HUDEP-2 (cell line): ENCODE results near the gene CNPY3.

ENCODE experiments used
- DNase-seq, 76 experiments: peaks; one replicate each; lab custom pipeline; 2025; ENCODE audit not compliant: unreplicated experiment in 76 of 76; lab: John Stamatoyannopoulos, UW

Gene CNPY3

DNA sequence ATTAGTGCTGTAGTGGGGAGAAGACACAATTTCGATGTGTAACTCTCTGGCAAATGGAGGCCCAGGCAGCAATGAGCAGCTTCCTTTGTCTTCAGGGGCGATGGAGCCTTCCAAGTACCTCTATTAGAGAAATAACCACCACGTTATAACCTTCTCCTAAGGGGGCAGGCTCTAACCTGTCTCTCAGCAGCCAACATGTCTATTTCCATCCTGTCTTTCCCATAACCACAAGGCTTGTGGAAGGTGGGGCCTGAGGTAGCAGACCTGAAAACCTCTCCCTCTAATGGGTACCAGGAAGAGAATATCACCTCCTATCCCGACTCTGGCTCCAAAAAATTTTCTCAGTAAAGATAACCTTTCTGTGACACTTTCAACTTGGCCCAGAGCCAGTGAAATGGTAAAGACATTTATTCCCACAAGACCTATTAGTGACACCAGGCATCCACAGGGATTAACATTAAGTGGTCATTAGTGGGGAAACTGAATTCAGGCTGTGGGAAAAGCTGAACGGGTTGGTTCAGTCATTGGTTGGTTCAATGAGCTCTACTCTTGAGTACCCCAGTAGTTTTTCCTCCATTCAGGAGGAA, 45.7 kb downstream of the CNPY3 start:
- no peak for DNase-seq

DNA sequence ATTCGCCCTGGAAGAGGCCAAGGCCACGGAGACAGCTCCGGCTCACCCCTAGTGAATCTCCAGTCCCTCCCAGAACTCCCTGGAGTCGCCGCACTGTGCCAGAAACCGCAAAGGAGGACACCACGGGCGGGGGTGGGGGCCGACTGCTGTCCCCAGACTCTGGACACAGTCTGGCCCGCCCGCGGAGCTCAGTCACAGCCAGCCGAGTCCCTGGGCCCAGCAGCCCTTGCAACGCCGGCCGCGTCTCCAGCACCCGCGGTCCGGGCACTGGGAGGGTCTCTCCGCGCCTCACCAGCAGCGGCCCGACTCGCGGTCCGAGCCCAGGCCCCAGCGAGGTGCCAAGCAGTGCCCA, 49.2 kb downstream of the CNPY3 start:
- peak in 38 of 76 experiments; percentile 16 to 66 (median 40) for DNase-seq

DNA sequence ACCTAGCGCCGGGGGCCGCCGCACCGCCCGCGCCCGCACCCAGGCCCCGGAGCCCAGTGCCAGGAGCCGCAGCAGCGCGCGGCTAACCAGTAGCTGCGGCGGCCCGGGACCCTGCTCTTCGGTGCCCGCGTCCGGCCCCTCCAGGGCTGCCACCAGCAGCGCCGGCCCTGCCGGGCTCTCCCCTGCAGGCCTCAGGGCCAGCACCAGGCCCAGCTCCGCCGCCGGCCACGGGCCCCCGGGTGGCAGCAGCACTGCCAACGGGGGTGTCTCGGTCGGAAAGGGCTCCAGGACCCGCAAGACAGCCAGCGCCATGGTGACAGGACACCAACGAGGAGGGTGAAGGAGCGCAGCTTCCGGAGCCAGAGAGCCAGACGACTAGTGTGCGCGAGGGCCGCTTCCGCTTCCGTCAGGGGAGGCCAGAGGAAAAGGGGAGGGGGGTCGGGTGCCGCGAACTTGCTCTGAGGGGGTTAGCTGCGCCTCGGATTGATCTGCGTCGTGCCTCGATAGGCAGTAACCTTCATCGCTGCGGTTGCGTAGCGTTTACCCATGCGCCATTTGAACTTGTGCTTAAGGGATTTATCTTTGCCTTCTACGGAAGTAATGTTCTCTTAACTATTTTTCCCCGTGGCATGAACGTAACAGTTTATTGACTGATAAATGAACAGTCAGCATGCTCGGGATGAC, 49.7 kb downstream of the CNPY3 start, which contains the start of gene PEX6:
Gene PEX6, minus strand, starts transcription at position 343 of the 684 bp plus-strand sequence. Its CDS starts 31 bp downstream, at position 312.
- peak in 74 of 76 experiments; percentile 78 to 97 (median 92) for DNase-seq

DNA sequence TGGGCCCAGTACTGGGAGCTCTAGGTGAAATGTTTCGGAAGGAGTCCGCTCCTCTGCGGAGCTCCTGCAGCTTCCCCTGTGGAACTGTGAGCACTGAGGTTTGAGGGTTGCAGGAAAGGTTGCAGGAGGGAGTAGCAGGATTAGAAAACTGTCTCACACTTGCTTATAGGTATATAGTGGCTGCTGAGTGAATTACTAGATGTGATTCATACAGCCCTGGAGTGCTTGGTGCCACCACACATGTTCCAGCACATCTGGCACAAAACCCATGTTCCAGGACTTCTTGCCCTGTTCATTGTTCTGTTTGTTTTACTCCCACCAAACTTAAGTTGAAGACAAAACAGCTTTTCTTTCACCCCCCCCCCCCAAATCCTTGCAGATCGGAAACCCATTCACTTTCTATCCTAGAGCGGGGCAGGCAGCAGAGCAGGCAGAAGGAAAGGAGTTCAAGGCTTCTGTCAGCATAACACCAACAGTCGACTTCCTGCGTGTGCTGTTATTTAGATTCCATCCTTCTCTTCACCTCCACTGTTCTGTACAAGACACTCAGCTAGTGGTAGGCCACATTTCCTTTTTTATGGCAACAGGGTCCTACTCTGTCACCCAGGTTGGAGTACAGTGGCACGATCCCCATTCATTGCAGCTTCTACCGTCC, 50.4 kb downstream of the CNPY3 start:
- DNase-seq = peak in 6 of 76 experiments; percentile 32 to 51 (median 46)

DNA sequence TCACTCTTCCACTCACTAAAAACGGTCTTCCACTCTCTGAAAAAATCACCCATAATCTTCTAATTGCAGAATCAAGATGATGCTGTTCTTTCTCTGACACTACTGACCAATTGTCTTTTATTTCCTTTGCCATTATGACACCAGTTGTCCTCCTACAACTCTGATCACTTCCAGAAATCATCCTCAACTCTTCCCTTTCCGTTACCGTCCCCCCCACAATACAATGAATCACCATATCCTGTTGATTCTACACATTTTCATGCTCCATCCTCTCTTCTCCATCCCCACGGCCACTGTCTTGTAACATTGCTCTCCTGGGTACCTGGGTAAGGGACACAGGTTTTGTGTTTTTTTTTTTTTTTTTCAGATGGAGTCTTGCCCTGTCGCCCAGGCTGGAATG, 52.6 kb downstream of the CNPY3 start:
- no peak for DNase-seq

DNA sequence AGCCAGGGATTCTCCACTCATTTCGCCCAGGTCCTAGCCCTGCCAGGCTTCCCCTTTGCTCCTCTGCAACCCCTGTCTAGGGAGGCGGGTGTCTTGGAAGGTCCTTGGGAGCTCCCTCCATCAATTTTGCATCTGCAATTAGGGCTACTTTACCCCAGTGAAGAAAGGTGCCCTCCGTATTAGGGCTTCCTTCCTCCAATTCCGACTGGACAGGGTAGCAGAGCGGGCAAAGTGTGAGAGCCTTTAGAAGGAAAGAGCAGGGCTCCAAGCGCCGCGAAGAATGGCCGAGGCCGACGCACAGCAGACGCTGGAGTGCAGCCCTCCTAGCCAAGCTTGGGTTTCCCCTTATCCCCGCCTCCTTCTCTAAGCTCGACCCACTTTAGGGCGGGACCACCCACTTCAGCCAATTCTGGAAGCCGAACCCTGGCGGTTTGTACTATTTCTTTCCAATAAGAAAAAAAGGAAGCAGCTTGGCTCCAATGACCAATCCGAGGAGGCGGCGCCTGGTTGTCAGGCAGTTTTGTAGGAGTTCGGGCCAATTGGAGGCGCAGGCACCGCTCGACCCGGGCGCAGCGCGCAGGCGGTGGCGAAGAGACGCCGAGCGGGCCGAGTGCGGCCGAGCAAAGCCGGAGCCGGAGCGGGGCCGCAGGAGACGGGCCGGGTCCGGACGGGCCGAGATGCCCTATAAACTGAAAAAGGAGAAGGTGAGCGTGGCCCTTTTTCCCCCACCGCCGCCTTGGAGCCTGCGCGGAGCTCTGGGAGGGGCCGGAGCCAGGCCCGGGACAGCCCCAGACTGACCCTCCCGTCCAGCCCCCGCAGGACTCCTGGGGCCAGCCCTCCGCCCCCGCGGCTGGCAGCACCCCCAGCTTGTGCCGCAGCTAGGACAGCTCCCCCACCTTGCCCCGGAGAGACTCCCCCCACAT, 55.0 kb downstream of the CNPY3 start, which contains the start of gene PPP2R5D:
Gene PPP2R5D, plus strand, starts transcription at position 570 of the 923 bp plus-strand sequence. Its CDS starts 108 bp downstream, at position 678.
- DNase-seq = peak in 75 of 76 experiments; percentile 90 to 100 (median 99)

DNA sequence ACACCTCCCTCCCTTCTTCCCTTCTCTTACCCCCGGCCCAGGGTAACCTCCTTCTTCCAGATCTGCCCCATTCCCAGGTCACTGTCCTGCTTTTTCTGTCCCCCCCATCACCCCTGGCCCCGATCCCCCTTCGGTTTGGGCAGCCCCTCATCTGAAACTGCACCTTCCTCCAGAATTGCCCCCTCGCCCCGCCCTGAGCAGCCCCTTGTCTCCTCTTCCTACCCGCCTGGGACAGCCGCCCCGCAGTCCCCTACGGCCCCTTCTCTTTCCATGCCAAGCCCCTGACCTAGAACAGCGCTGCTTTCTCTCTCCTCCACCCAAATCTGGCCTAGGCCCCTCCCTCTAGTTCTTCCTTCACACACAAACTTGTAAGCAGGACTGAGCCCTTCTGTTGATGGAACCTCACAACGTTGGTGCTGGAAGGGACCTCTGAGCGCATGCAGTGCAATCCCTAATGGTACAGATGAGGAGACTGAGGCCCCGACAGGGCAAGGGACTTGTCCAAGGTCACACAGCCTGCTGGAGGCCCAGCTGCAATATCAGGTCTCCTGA, 55.7 kb downstream of the CNPY3 start:
- peak in 3 of 76 experiments; percentile 16 to 20 (median 18) for DNase-seq

DNA sequence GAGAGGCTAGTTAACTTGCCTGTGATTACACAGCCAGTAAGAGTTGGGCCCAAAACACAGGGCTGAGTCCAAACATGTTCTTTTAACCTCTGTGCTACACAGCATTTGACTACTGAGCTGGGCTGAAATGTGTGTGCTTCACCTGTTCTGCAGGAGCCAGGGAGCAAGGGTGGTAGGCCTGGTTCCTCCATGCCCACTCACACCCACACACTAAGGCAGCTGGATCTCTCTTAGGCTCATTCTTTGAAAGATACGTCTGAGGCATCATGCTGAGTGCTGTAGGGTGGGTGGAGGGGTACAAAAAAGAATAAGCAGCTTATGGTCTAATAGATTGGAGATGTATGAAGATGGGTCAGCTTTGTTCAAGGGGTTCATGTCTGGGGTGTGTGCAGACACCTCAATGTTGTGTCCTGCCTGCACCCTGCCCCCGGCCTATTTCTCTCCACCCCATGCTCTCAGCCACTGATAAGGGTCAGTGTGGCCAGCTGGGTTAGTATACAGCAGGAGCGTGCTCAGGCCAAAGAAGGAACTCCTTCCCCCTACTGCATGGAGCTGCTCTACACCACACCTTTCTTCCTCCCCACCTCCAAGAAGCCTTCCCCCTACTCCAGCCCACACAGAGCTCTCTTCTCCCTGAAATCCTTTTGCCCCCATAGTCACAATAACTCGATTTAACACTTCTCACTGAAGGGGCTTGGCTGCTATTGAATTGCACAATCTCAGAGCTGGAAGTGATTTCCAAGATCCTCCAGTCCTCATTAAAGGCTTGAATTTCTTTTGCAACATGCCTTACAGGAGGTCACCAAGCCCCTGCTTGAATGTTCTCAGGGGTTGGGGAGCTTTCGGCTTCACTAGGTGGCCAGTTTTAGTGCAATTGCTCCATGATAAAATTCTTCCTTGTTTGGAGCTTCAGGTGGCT, 58.5 kb downstream of the CNPY3 start:
- DNase-seq = peak in 5 of 76 experiments; percentile 14 to 42 (median 20)

DNA sequence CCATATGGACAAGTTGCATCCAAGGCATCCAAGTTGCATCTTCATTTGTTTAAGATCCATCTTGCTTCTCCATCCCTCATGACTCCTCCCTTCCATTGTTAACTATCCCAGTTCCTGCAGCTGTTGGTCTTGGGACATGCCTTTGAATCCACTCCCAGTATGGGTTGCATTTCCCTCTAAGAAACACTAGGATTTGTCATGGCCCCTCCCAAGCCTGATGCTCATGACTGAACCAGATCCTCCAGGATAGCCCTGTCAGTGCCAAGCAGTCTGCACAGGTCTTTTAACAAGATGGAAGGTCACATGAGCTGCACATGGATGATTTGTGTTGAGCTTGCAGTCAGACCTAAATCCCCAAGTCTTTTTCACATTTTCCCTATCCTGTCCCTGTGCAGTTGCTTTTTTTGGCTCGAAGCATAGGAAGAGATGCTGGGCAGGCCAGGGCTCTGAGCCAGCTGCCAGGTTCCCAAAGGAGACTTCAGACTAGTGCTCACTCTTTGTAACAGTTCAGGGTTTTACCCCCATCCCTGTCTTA, 59.3 kb downstream of the CNPY3 start:
- no peak for DNase-seq
